ENCODE measurements around the gene LCN15.
"Not testable (repeated sequence)": the region's sequence is repeated elsewhere in the genome, so short reads cannot be mapped to it uniquely, and the experiment has no call there.

Gene LCN15

DNA sequence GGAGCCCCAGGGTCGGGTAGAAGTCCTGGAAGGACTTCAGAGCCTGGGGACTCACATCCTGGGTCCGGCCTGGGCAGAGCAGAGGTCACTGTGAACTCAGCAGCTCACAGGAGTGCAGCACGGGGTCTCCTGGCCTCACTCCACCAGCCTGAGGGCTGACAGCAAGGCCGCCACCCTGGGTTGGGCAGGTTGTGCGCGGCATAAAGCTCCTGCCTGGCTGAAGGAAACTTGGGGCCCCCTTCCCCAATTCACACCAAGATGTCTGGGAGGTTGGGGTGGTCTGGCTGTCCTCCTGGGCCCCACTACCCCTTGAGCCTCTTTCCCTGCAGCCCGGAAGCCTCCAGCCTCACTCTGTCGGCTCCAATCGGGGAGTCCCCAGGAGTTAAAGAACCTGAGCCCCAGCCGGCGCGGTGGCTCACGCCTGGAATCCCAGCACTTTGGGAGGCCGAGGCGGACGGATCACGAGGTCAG, 2.1 kb downstream of the LCN15 start:
- TF ChIP-seq ZNF239 (tag by site-specific recombination; IDR thresholded peaks at IDR 0.05) = no peak
- TF ChIP-seq, protein P1, sequence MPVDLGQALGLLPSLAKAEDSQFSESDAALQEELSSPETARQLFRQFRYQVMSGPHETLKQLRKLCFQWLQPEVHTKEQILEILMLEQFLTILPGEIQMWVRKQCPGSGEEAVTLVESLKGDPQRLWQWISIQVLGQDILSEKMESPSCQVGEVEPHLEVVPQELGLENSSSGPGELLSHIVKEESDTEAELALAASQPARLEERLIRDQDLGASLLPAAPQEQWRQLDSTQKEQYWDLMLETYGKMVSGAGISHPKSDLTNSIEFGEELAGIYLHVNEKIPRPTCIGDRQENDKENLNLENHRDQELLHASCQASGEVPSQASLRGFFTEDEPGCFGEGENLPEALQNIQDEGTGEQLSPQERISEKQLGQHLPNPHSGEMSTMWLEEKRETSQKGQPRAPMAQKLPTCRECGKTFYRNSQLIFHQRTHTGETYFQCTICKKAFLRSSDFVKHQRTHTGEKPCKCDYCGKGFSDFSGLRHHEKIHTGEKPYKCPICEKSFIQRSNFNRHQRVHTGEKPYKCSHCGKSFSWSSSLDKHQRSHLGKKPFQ (tag by site-specific recombination; IDR thresholded peaks at IDR 0.05) = 0 out of 2 replicates have a peak, but pooled peaks have one; percentile 45
- ChIA-PET CTCF (interaction anchor here (0.5 to 5.9 kb wide), 7 partner anchors 9 to 365 kb away, joined by 3 to 54 read pairs (median 7); no protein-coding TSS in a partner anchor), POLR2A (no interaction called here)
- H3K4me1 ChIP-seq (ENCODE audit: control insufficient read depth, insufficient read depth, low read length) = no peaks in the 10 kb centered on the region
- no peak overlapping the region for H3K27ac ChIP-seq (ENCODE audit: extremely low read depth, low read depth, low read length)
- no peak overlapping the region for H3K4me3 ChIP-seq (ENCODE audit: low read depth, low read length)
- no peaks in the 10 kb centered on the region for H3K36me3 ChIP-seq (ENCODE audit: control insufficient read depth in 2 of 2, insufficient read depth in 1 of 2, low read length in 2 of 2)
- H3K9me3 ChIP-seq (ENCODE audit: control insufficient read depth, insufficient read depth, low read depth, low read length) = no peaks in the 10 kb centered on the region

DNA sequence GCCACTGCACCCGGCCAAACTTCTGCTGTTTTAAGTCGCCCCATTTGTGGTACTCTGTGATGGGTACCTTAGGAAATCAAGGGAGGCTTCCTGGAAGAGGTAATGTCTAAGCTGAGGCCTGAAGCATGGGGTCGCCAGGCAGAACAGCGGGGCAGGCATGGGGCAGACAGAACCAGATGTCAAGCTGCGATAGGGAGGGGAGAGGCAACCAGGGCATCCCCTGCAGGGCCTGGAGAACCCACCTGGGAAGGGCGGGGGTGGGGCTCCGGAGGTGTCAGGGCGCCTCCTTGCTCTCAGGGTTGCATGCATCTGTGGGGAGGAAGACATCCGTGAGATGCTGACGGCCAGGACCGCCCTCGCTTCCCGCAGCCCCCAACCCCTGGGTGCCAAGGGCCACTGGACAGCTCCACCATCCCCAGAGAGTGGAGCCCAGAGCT, 2.8 kb downstream of the LCN15 start:
- Histone ChIP-seq H3K27ac (ENCODE audit: extremely low read depth, low read depth, low read length) (no peak overlapping the region), H3K36me3 (ENCODE audit: control insufficient read depth in 2 of 2, insufficient read depth in 1 of 2, low read length in 2 of 2) (no peaks in the 10 kb centered on the region), H3K4me1 (ENCODE audit: control insufficient read depth, insufficient read depth, low read length) (no peaks in the 10 kb centered on the region), H3K9me3 (ENCODE audit: control insufficient read depth, insufficient read depth, low read depth, low read length) (no peaks in the 10 kb centered on the region), H3K4me3 (ENCODE audit: low read depth, low read length) (no peak overlapping the region)
- POLR2A ChIA-PET = interaction anchor here (0.6 to 1.4 kb wide), 2 partner anchors 34 to 44 kb away, joined by 3 to 14 read pairs; no protein-coding TSS in a partner anchor
- TF ChIP-seq ZNF544 (tag by site-specific recombination; IDR thresholded peaks at IDR 0.05) = no peak
- TF ChIP-seq, protein P2, sequence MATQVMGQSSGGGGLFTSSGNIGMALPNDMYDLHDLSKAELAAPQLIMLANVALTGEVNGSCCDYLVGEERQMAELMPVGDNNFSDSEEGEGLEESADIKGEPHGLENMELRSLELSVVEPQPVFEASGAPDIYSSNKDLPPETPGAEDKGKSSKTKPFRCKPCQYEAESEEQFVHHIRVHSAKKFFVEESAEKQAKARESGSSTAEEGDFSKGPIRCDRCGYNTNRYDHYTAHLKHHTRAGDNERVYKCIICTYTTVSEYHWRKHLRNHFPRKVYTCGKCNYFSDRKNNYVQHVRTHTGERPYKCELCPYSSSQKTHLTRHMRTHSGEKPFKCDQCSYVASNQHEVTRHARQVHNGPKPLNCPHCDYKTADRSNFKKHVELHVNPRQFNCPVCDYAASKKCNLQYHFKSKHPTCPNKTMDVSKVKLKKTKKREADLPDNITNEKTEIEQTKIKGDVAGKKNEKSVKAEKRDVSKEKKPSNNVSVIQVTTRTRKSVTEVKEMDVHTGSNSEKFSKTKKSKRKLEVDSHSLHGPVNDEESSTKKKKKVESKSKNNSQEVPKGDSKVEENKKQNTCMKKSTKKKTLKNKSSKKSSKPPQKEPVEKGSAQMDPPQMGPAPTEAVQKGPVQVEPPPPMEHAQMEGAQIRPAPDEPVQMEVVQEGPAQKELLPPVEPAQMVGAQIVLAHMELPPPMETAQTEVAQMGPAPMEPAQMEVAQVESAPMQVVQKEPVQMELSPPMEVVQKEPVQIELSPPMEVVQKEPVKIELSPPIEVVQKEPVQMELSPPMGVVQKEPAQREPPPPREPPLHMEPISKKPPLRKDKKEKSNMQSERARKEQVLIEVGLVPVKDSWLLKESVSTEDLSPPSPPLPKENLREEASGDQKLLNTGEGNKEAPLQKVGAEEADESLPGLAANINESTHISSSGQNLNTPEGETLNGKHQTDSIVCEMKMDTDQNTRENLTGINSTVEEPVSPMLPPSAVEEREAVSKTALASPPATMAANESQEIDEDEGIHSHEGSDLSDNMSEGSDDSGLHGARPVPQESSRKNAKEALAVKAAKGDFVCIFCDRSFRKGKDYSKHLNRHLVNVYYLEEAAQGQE (tag by site-specific recombination; IDR thresholded peaks at IDR 0.05) = 0 out of 2 replicates have a peak, but pooled peaks have one; percentile 20
- CTCF ChIA-PET = interaction anchor here (0.7 to 5.9 kb wide), 18 partner anchors 9 to 288 kb away, joined by 3 to 54 read pairs (median 5); no protein-coding TSS in a partner anchor

DNA sequence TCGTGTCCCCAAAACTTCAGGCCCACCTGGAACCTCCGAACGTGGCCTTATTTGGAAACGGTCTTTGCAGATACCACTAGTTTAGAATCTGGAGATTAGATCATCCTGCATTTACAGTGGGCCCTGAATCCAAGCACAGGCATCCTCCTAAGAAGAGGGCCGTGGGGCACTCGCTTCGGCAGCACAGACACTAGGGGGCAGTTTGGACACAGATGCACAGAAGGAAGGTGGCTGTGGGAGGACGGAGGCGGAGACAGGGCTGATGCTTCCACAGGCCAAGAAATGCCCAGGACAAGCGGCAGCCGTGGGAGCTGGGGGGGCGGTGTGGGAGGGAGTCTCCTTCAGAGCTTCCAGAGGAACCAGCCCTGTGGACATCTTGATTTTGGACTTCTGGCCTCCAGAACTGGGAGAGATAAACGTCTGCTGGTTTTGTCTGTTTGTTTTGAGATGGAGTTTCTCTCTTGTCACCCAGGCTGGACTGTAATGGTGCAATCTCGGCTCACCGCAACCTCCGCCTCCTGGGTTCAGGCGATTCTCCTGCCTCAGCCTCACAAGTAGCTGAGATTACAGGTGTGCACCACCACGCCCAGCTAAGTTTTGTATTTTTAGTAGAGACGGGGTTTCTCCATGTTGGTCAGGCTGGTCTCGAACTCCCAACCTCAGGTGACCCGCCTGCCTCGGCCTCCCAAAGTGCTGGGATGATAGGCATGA, 3.3 kb downstream of the LCN15 start:
- POLR2A ChIA-PET = interaction anchor here (0.6 to 1.4 kb wide), 3 partner anchors 33 to 46 kb away, joined by 3 to 14 read pairs (median 3); no protein-coding TSS in a partner anchor
- not testable (repeated sequence) for H3K4me3 ChIP-seq (ENCODE audit: low read depth, low read length)
- 0 out of 2 replicates have a peak, but pooled peaks have one; percentile 31 for TF ChIP-seq ZBTB8A (tag by site-specific recombination; IDR thresholded peaks at IDR 0.05)
- TF ChIP-seq SP3 (tag by site-specific recombination; IDR thresholded peaks at IDR 0.05) = 0 out of 2 replicates have a peak, but pooled peaks have one; percentile 37
- TF ChIP-seq, protein P3, sequence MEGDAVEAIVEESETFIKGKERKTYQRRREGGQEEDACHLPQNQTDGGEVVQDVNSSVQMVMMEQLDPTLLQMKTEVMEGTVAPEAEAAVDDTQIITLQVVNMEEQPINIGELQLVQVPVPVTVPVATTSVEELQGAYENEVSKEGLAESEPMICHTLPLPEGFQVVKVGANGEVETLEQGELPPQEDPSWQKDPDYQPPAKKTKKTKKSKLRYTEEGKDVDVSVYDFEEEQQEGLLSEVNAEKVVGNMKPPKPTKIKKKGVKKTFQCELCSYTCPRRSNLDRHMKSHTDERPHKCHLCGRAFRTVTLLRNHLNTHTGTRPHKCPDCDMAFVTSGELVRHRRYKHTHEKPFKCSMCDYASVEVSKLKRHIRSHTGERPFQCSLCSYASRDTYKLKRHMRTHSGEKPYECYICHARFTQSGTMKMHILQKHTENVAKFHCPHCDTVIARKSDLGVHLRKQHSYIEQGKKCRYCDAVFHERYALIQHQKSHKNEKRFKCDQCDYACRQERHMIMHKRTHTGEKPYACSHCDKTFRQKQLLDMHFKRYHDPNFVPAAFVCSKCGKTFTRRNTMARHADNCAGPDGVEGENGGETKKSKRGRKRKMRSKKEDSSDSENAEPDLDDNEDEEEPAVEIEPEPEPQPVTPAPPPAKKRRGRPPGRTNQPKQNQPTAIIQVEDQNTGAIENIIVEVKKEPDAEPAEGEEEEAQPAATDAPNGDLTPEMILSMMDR (tag by site-specific recombination; IDR thresholded peaks at IDR 0.05) = peak; percentile 69
- 0 out of 2 replicates have a peak, but pooled peaks have one; percentile 32 for TF ChIP-seq ZNF366 (tag by site-specific recombination; conservative IDR thresholded peaks at IDR 0.05)
- peak; percentile 98 for TF ChIP-seq EGR2 (tag by site-specific recombination; IDR thresholded peaks at IDR 0.05; ENCODE audit: low read depth)
- peak; percentile 44 for TF ChIP-seq GLIS2 (tag by site-specific recombination; IDR thresholded peaks at IDR 0.05)
- TF ChIP-seq IKZF3 (tag by site-specific recombination; IDR thresholded peaks at IDR 0.05) = 0 out of 2 replicates have a peak, but pooled peaks have one; percentile 37
- peak; percentile 99 for TF ChIP-seq ZFHX2 (tag by site-specific recombination; conservative IDR thresholded peaks at IDR 0.05)
- TF ChIP-seq ZBTB17 (tag by site-specific recombination; IDR thresholded peaks at IDR 0.05) = peak; percentile 62; the same call in 1 of the 2 replicates
- 0 out of 2 replicates have a peak, but pooled peaks have one; percentile 9 for TF ChIP-seq ZNF394 (tag by site-specific recombination; IDR thresholded peaks at IDR 0.05; ENCODE audit: borderline replicate concordance)
- TF ChIP-seq, protein P4, sequence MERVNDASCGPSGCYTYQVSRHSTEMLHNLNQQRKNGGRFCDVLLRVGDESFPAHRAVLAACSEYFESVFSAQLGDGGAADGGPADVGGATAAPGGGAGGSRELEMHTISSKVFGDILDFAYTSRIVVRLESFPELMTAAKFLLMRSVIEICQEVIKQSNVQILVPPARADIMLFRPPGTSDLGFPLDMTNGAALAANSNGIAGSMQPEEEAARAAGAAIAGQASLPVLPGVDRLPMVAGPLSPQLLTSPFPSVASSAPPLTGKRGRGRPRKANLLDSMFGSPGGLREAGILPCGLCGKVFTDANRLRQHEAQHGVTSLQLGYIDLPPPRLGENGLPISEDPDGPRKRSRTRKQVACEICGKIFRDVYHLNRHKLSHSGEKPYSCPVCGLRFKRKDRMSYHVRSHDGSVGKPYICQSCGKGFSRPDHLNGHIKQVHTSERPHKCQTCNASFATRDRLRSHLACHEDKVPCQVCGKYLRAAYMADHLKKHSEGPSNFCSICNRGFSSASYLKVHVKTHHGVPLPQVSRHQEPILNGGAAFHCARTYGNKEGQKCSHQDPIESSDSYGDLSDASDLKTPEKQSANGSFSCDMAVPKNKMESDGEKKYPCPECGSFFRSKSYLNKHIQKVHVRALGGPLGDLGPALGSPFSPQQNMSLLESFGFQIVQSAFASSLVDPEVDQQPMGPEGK (tag by site-specific recombination; IDR thresholded peaks at IDR 0.05) = peak; percentile 57
- TF ChIP-seq ZFP69B (tag by site-specific recombination; IDR thresholded peaks at IDR 0.05) = peak; percentile 71
- TF ChIP-seq ZXDB (tag by site-specific recombination; IDR thresholded peaks at IDR 0.05) = peak; percentile 25; the same call in 1 of the 2 replicates
- TF ChIP-seq SP2 (tag by site-specific recombination; IDR thresholded peaks at IDR 0.05) = peak; percentile 49
- peak; percentile 19; the same call in 1 of the 2 replicates for TF ChIP-seq GLIS1 (tag by site-specific recombination; IDR thresholded peaks at IDR 0.05)
- peak; percentile 64 for TF ChIP-seq ZNF654 (tag by site-specific recombination; IDR thresholded peaks at IDR 0.05; ENCODE audit: low read depth)

More for the DNA sequence above, 3.3 kb downstream of the LCN15 start:
- H3K4me1 ChIP-seq (ENCODE audit: control insufficient read depth, insufficient read depth, low read length); H3K36me3 ChIP-seq (ENCODE audit: control insufficient read depth in 2 of 2, insufficient read depth in 1 of 2, low read length in 2 of 2); H3K27ac ChIP-seq (ENCODE audit: extremely low read depth, low read depth, low read length); H3K9me3 ChIP-seq (ENCODE audit: control insufficient read depth, insufficient read depth, low read depth, low read length): not testable (repeated sequence)
- CTCF ChIA-PET = interaction anchor here (0.6 to 5.9 kb wide), 22 partner anchors 10 to 367 kb away, joined by 3 to 54 read pairs (median 5); no protein-coding TSS in a partner anchor

Measured in HEK293 (cell line).